HG02763 (cell line): Measurements from ENCODE around the gene MRPS27.
A peak's percentile ranks its signal among the peaks of the same experiment; 100 is the strongest.

ENCODE experiments used
- ATAC-seq: cut with Tn5 transposase; IDR thresholded peaks from one replicate; pipeline ENCODE4 v1.9.1; 2021; ENCODE audit warnings: mild to moderate bottlenecking, moderate library complexity; ENCODE audit not compliant: unreplicated experiment

MRPS27 gene

GRCh38 chr5:72206994-72207393 is 113.0 kb downstream of the MRPS27 start:
- ATAC-seq = no peak

DNA sequence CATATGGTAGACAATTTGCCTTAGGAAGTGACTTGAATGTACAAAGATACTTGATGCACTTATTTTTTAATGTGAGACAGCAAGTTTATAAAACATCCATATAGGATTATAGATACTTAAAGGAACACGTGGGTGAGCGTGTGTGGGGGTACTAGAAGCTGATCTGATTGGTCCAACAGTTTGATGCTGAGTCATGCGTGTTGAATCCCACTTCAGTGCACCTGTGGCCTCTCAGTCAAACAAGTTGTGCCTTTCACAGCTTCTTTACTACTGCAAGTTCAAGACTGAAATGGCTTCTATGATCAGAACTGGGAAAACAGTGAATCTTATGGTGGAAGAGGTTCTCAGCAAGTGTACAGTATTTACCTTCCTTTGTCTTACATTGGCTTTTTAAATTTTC is 113.9 kb downstream of the MRPS27 start:
- ATAC-seq = no peak

DNA sequence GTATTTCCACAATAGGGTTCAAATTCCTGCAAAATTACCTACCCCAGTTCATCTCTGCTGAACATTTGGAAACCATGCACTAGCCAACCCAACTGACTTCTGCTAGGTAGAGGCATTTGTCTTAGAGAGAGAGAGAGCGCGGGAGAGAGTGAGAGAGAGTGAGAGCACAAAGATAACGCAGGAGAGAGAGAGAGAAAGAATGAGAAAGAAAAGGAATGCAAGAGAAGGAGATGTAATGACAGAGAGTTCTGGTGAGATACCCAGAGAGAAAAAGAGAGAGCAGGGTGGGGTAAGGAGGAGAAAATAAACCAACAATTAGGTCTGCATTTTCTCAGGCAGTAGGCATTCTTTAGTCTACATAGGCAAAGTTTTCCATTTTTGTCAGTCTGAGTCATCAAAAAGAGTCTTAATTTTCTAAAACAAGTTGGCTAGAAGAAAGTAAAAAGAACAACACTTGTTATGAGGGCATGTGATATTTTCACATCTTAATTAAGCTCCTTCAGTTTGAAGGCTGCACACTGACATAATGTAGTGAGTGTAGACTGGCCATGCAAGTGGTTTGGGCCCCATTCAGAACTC is 114.5 kb downstream of the MRPS27 start:
- no peak for ATAC-seq

DNA sequence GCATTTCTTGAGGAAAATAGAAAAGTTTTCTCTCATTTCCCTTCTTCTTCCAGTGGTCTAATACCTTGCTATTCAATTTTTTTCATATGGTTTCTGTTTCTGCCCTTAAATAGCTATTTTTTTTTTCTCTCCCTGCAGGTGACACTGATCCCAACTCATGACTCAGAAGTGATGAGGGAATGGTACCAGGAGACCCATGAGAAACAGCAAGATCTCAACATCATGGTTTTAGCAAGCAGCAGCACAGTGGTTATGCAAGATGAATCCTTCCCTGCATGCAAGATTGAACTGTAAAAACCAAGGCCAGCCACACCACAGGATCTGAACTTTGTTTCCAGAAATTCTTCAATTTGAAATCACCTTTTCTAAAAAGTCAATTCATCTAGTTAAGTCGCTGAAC is 115.1 kb downstream of the MRPS27 start:
- no peak for ATAC-seq

DNA sequence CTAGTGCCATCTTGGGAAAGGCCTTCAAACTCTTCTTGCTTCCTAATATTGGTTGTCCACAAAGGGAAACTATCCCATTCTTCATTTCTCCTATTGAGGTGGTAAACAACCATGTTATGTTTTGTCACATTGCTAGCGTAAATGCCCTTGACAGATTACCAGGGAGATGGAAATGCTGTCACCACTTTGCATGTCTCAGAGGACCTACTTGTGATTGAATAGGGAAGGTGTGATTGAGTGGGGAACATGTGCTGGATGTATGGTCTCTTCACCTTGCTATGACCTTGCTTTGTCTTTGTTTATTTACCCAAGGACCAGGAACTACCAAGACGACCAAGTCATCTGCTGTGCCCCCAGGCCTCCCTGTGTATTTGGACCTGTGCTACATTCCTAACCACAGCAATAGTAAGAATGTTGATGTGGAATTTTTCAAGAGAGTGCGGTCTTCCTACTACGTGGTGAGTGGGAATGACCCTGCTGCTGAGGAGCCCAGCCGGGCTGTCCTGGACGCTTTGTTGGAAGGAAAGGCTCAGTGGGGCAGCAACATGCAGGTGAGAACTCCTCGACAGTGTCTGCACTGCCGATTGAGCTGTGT is 116.7 kb downstream of the MRPS27 start:
- ATAC-seq = no peak

DNA sequence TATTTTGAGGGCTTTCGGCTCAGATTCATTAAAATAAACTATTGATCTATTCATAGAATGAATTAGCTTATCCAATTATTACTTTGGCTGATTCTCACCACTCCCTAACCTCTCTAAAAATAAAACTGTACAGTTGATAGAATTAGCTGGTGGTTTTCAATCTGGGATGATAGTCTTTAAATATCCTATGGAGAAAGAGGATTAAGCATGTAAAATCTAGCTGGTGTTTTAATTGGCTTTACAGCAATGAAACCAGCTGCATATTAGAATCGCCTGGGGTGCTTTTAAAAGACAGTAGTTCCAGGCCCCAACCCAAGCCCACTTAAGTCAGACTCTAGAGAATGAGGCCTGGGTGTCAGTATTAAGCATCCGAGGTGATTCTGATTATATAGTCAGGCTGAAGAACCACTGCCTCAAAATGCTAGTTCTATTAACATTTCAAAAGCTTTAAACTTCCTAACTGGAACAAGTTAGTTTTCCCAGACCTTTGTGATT is 117.7 kb downstream of the MRPS27 start:
- no peak for ATAC-seq

DNA sequence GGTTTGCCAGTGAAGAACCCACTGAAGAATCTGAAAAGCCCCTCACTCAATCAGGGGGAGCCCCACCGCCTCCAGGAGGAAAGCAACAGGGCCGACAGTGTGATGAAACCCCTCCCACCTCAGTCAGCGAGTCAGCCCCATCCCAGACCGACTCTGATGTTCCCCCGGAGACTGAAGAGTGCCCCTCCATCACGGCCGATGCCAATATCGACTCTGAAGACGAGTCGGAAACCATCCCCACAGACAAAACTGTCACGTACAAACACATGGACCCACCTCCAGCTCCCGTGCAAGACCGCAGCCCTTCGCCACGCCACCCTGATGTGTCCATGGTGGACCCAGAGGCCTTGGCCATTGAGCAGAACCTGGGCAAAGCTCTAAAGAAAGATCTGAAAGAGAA is 120.4 kb downstream of the MRPS27 start:
- no peak for ATAC-seq

- ATAC-seq = no peak
These were observed 122.6 kb downstream of the MRPS27 start for GRCh38 chr5:72197393-72197792.

DNA sequence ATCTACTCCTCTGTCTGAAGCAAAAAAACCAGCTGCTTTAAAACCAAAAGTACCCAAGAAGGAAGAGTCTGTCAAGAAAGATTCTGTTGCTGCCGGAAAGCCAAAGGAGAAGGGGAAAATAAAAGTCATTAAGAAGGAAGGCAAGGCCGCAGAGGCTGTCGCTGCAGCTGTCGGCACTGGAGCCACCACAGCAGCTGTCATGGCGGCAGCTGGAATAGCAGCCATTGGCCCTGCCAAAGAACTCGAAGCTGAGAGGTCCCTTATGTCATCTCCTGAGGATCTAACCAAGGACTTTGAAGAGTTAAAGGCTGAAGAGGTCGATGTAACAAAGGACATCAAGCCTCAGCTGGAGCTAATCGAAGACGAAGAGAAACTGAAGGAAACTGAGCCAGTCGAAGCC is 124.5 kb downstream of the MRPS27 start:
- ATAC-seq = no peak

DNA sequence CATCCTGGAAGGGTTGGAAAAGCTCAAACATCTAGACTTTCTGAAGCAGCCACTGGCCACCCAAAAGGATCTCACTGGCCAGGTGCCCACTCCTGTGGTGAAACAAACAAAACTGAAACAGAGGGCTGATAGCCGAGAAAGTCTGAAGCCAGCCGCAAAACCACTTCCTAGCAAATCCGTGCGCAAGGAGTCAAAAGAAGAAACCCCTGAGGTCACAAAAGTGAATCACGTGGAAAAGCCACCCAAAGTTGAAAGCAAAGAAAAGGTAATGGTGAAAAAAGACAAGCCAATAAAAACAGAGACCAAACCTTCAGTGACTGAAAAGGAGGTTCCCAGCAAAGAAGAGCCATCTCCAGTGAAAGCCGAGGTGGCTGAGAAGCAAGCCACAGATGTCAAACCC is 125.2 kb downstream of the MRPS27 start:
- peak; percentile 91 for ATAC-seq

DNA sequence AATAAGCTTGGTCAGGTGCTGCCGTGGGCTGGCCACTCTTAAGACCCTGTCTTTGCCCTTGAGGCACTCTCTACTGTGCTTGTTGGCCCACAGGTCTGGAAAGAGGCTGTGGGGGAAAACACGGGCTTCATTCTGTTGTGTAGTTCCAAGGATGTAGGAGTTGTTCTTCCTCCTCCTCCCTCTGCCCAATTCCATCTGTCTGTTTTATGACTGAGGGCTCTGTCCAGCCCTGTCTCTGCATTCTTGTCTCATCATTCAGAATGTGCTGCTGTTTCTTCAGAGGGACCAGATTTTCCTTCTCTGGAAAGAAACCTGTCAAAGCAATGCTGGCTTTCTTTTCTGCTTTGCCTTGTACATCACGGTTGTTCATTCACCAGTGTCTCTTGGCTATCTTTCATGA is 128.6 kb downstream of the MRPS27 start:
- no peak for ATAC-seq

GRCh38 chr5:72189146-72189545 is 130.9 kb downstream of the MRPS27 start:
- ATAC-seq = no peak

GRCh38 chr5:72188166-72188565 is 131.9 kb downstream of the MRPS27 start:
- ATAC-seq = no peak

DNA sequence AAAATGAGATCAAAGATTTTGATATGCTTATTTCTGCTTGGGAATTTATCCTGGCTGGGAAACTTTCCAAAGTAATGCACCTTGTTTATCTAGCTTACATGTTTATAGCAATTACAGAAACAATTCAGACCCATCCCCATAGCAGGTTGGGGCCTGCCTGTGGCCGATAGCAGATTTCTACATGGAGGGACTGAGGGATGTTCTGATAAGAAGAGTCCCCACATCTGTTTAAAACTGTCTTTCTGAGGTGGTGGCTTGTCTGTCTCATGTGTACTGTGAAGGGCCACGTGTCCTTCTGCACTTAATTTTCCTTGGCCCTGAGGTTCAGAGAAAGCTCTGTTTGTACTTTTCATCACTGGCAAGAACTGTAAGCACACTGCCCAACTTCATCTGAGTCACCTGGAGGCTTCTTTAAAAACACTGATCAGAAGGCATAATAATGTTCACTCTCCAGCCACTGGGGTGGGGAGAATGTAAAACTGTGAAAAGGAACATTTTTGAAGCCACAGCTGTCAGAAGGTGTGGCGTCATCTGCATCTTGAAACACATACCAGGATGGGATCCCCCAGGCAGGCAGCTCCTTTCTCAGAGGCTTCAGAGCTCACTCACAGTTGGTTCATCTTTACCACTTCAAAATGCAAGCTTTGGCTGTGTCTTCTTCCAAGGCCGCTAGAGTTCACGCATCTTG is 132.5 kb downstream of the MRPS27 start:
- no peak for ATAC-seq

DNA sequence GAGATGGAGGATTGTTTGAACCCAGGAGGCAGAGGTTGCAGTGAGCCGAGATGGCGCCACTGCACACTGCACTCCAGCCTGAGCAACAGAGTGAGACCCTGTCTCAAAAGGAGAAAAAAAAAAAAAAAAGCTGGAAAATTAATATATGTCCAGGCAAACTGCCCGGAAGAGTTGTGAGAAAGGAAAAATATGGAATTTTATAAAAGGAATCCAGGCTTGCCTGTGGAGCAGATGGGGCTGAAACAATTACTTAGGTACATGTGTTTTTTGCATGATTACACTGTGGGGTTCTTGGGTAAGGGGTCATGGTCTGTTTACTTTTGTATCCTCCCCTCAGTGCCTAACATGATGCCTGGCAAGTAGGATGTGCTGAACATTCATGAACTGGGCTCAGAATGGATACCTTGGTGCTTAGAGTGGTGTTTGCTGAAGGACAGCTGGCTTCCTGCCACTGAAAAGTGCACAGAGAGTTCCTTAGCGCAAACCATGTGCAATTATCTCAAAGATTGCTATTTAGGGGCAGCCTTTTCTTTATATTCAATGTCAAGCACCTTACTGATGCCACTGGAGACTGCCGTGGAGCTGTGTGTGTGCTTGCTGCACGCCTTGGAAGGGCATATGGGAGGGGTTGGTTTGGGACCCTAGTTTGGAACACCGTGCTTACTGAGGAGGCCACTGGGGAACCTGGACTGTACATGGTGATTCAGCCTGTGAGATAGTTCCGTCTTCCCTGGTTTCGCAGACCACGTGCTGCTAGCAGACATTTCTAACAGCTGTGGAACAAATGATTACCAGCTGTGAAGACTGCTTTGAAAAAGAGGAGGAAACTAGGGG is 134.3 kb downstream of the MRPS27 start:
- ATAC-seq = no peak

GRCh38 chr5:72184408-72184807 is 135.6 kb downstream of the MRPS27 start:
- no peak for ATAC-seq

- no peak for ATAC-seq
These were observed 136.9 kb downstream of the MRPS27 start for GRCh38 chr5:72183101-72183520.

DNA sequence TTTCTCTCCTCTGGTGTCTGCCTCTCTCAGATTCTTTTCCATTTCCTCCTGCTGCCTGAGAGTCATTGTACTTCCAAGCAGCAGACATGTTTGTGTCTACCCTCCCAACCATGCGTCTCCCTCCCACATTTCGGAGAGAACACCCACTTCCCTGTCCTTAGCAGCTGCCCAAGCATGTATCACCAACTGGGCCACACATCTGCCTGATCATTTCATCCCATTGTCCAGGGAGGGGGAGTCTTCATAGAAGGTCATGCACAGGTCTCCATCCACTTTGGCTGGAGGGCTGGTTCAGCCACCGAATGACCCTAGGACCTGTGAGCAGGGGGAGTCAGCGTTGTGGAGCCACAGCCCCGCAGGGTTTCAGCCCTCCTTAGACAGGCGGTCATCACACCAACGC is 137.4 kb downstream of the MRPS27 start:
- ATAC-seq = no peak

GRCh38 chr5:72180925-72181324 is 139.1 kb downstream of the MRPS27 start:
- no peak for ATAC-seq

- no peak for ATAC-seq
These were observed 140.1 kb downstream of the MRPS27 start for GRCh38 chr5:72179816-72180440.
